Aorta (tissue), 5 donors: ENCODE measurements around the gene PNN. TPM values are rescaled to one million over a fixed set of nuclear protein-coding genes. Genes with fewer than 3 reads are reported as not detected.
"Not testable (repeated sequence)": the region's sequence is repeated elsewhere in the genome, so short reads cannot be mapped to it uniquely, and the experiment has no call there.

Source experiments
- ATAC-seq: fragments of 200-7000 bp; cut with Tn5 transposase; one replicate; pipeline ENCODE4 v1.9.1; 2022; ENCODE audit warnings: moderate library complexity; ENCODE audit not compliant: low FRiP score
- DNase-seq, 2 donors: peaks; one replicate each; pipeline ENCODE4 v3.0.0-alpha.2; 2020
- H3K27ac ChIP-seq, 2 donors: one replicate each; pipeline ENCODE4 v1.5.1; 2013; ENCODE audit warnings: low read length in 2 of 2, mild to moderate bottlenecking in 2 of 2, moderate library complexity in 2 of 2, control low read depth in 1 of 2, inconsistent platforms in 1 of 2, low read depth in 1 of 2
- H3K27me3 ChIP-seq, 2 donors: one replicate each; pipeline ENCODE4 v1.6.1; 2013; ENCODE audit warnings: control low read depth in 1 of 2, low read length in 1 of 2, mild to moderate bottlenecking in 1 of 2, moderate library complexity in 1 of 2; ENCODE audit not compliant: insufficient read depth in 2 of 2, control insufficient read depth in 1 of 2
- H3K36me3 ChIP-seq, 2 donors: one replicate each; pipeline ENCODE4 v1.6.1; 2013; ENCODE audit warnings: control low read depth in 1 of 2, low read length in 1 of 2, mild to moderate bottlenecking in 1 of 2; ENCODE audit not compliant: insufficient read depth in 2 of 2, control insufficient read depth in 1 of 2
- H3K4me1 ChIP-seq, 2 donors: one replicate each; pipeline ENCODE4 v1.6.1; 2013; ENCODE audit warnings: low read length in 2 of 2, control low read depth in 1 of 2, mild to moderate bottlenecking in 1 of 2, moderate library complexity in 1 of 2; ENCODE audit not compliant: insufficient read depth in 2 of 2, control insufficient read depth in 1 of 2
- H3K4me3 ChIP-seq, 2 donors: one replicate each; pipeline ENCODE4 v1.5.1; 2013; ENCODE audit warnings: low read length in 2 of 2, control low read depth in 1 of 2, mild to moderate bottlenecking in 1 of 2
- H3K9me3 ChIP-seq: one replicate; pipeline ENCODE4 v1.6.1; 2013; ENCODE audit warnings: mild to moderate bottlenecking, low read length; ENCODE audit not compliant: control insufficient read depth
- WGBS, 2 donors: extraction: QIAGEN DNeasy Blood & Tissue Kit; methylation state at CpG; one replicate each; pipeline ENCODE4 v1.1.7; 2013; 5-methylcytosine and 5-hydroxymethylcytosine counted together
- intact Hi-C, 2 donors: fragments of 100-400 bp; cut with DNase I; formaldehyde crosslinking; loops; one replicate each; pipeline versions ENCODE4 v1.14.2 to v1.15.0; 2022
- long read RNA-seq, 2 donors: library from polyadenylated mRNA; unstranded; transcript quantifications; one replicate each; pipeline ENCODE4 v2.0.0, GENCODE V29; 2020 to 2021
- polyA plus RNA-seq, 2 donors: library from polyadenylated mRNA; stranded (reverse); fragments of 200-250 nt; gene quantifications; one replicate each; pipeline ENCODE4 v1.2.3, GENCODE V29; 2013
- total RNA-seq, 2 donors: library from RNA; stranded (reverse); fragmentation: NEBNext Ultra II Directional; extraction: Animal tissue kit (Norgen Biotek cat#: 25700); gene quantifications; one replicate each; pipeline ENCODE4 v1.2.1, GENCODE V29; 2021
- donor health status: healthy with polysubstance abuse.
- donor health status: Bipolar disorder and iron deficiency.
- donor health status: DM: no; HTN: no; CAD: no.
- donor health status: DM: no; HTN: no; CAD: no.
- donor health status: DM: yes; HTN: yes; CAD: no.

Gene PNN
- total RNA-seq (10 to 100 TPM; 53.2 to 56.9 TPM), polyA plus RNA-seq (10 to 100 TPM; 27.8 to 59.1 TPM)
- long read RNA-seq, donor 1, transcript PNN-201 (9 exons, 3,576 nt): major isoform, 37 of 59 reads
- long read RNA-seq, donor 1, partial matches to known transcripts: 4 of 59 reads
- long read RNA-seq, donor 1, other reads (novel, unspliced or antisense): 15 of 59 reads
- long read RNA-seq, donor 2, transcript PNN-201 (9 exons, 3,576 nt): major isoform, 18 of 24 reads
- long read RNA-seq, donor 2, partial matches to known transcripts: 3 of 24 reads
- long read RNA-seq, donor 2, other reads (novel, unspliced or antisense): 3 of 24 reads

- peak; percentile 97 for ATAC-seq
- 4 to 5% methylated on average over 55 to 56 of the region's 56 CpGs for WGBS, 2 donors
- peaks cover 0 to 1% of the 10 kb centered on the region in 2 donors for H3K36me3 ChIP-seq
- peak within 1 kb of the TSS; percentile 66 to 78 for H3K4me3 ChIP-seq
- DNase-seq: peak; percentile 97 to 98
- intact Hi-C loops: loop anchor here (2.0 to 5.0 kb wide), 7 partner anchors 63 to 257 kb away; partner anchors contain the start of genes FBXO33 (in 2 of the 2), GEMIN2 (in 1 of the 2) and SEC23A (in 1 of the 2)
- H3K4me1 ChIP-seq: no peaks in the 10 kb centered on the region
- peak within 1 kb of the TSS in 1 of 2 donors; percentile 86 for H3K27ac ChIP-seq
- H3K27me3 ChIP-seq: no peaks in the 10 kb centered on the region
- H3K9me3 ChIP-seq: no peaks in the 10 kb centered on the region
Measured at GRCh38 chr14:39174560-39175444, at the start of gene PNN. PNN (plus strand) TSS chr14:39175254; CDS start chr14:39175280, 26 bp downstream.

GRCh38 chr14:39137835-39138234 is 37.2 kb upstream of the PNN start:
- H3K4me1 ChIP-seq, H3K27me3 ChIP-seq, H3K27ac ChIP-seq, intact Hi-C loops, H3K4me3 ChIP-seq, DNase-seq, H3K36me3 ChIP-seq, ATAC-seq, H3K9me3 ChIP-seq: not testable (repeated sequence)
- 93 to 95% methylated on average over 8 of the region's 8 CpGs for WGBS, 2 donors

GRCh38 chr14:39138440-39138839 is 36.6 kb upstream of the PNN start:
- no peak overlapping the region for H3K27ac ChIP-seq
- H3K9me3 ChIP-seq: no peaks in the 10 kb centered on the region
- no peak for DNase-seq
- WGBS, 2 donors: 89 to 97% methylated on average over 1 of the region's 1 CpG
- no peaks in the 10 kb centered on the region for H3K27me3 ChIP-seq
- intact Hi-C loops: no loop called here
- ATAC-seq: no peak
- H3K4me3 ChIP-seq: no peak overlapping the region
- peaks cover 0 to 3% of the 10 kb centered on the region in 2 donors for H3K36me3 ChIP-seq
- no peaks in the 10 kb centered on the region for H3K4me1 ChIP-seq

- no peaks in the 10 kb centered on the region for H3K9me3 ChIP-seq
- H3K36me3 ChIP-seq: peaks cover 0 to 3% of the 10 kb centered on the region in 2 donors
- DNase-seq: no peak
- intact Hi-C loops: no loop called here
- H3K27me3 ChIP-seq: no peaks in the 10 kb centered on the region
- H3K4me3 ChIP-seq: no peak overlapping the region
- H3K27ac ChIP-seq: no peak overlapping the region
- no peaks in the 10 kb centered on the region for H3K4me1 ChIP-seq
- ATAC-seq: no peak
- 90 to 92% methylated on average over 3 of the region's 3 CpGs for WGBS, 2 donors
Measured at GRCh38 chr14:39140170-39140569, 34.9 kb upstream of the PNN start.

- H3K27me3 ChIP-seq, DNase-seq, H3K36me3 ChIP-seq, H3K9me3 ChIP-seq, ATAC-seq, H3K27ac ChIP-seq, intact Hi-C loops, H3K4me3 ChIP-seq, H3K4me1 ChIP-seq: not testable (repeated sequence)
- WGBS, 2 donors: 100% methylated on average over 1 of the region's 1 CpG
Measured at GRCh38 chr14:39141623-39142022, 33.4 kb upstream of the PNN start.

GRCh38 chr14:39143226-39143625 is 31.8 kb upstream of the PNN start:
- ATAC-seq, H3K27ac ChIP-seq, H3K27me3 ChIP-seq, H3K9me3 ChIP-seq, intact Hi-C loops, H3K4me3 ChIP-seq, DNase-seq, H3K36me3 ChIP-seq, H3K4me1 ChIP-seq: not testable (repeated sequence)
- WGBS, 2 donors: 60 to 73% methylated on average over 2 of the region's 2 CpGs

GRCh38 chr14:39145266-39145966 is 29.6 kb upstream of the PNN start:
- Histone ChIP-seq H3K4me1 (no peaks in the 10 kb centered on the region), H3K9me3 (no peaks in the 10 kb centered on the region), H3K27ac (no peak overlapping the region), H3K36me3 (no peaks in the 10 kb centered on the region), H3K4me3 (no peak overlapping the region), H3K27me3 (no peaks in the 10 kb centered on the region)
- no peak for ATAC-seq
- DNase-seq: no peak
- 74 to 79% methylated on average over 7 of the region's 7 CpGs for WGBS, 2 donors
- intact Hi-C loops: no loop called here

GRCh38 chr14:39154594-39155189 is 20.4 kb upstream of the PNN start:
- intact Hi-C loops: no loop called here
- no peaks in the 10 kb centered on the region for H3K9me3 ChIP-seq
- 92 to 93% methylated on average over 9 of the region's 9 CpGs for WGBS, 2 donors
- no peak for ATAC-seq
- no peak for DNase-seq
- no peaks in the 10 kb centered on the region for H3K4me1 ChIP-seq
- H3K27me3 ChIP-seq: no peaks in the 10 kb centered on the region
- peaks cover 3 to 6% of the 10 kb centered on the region in 2 donors for H3K36me3 ChIP-seq
- no peak overlapping the region for H3K4me3 ChIP-seq
- H3K27ac ChIP-seq: no peak overlapping the region
